ENCODE data around the gene P3R3URF. TPM values are rescaled to one million over a fixed set of nuclear protein-coding genes. Genes with fewer than 3 reads are reported as not detected.

P3R3URF gene
- total RNA-seq, 2 donors from 2014 or later, result not detected

GRCh38 chr1:46186076-46186475 lies 9.8 kb upstream of the P3R3URF start:
- WGBS, result 96% methylated on average over 2 of the region's 2 CpGs
- DNase-seq (ENCODE audit: low spot score), result no peak
- TF ChIP-seq CTCF (IDR thresholded peaks at IDR 0.05), result no peak
- TF ChIP-seq POLR2A (IDR thresholded peaks at IDR 0.05), result no peak
- no peak for TF ChIP-seq POLR2AphosphoS5 (IDR thresholded peaks at IDR 0.05)
- no peak overlapping the region for H3K4me3 ChIP-seq
- peaks cover 46% of the 10 kb centered on the region for H3K4me1 ChIP-seq (replicated peaks)
- H3K27me3 ChIP-seq (replicated peaks; ENCODE audit: insufficient read depth), result no peaks in the 10 kb centered on the region
- H3K27ac ChIP-seq, result peak overlapping the region; percentile 93 to 94
- H3K9me3 ChIP-seq, result no peaks in the 10 kb centered on the region
- no peaks in the 10 kb centered on the region for H3K36me3 ChIP-seq
- intact Hi-C loops (cut with DNase I), result loop anchor here (10.0 kb wide), 1 partner anchor 301 kb away; no protein-coding TSS in a partner anchor

GRCh38 chr1:46184920-46185658 lies 8.8 kb upstream of the P3R3URF start:
- Histone ChIP-seq H3K27me3 (replicated peaks; ENCODE audit: insufficient read depth) (no peaks in the 10 kb centered on the region), H3K27ac (peak overlapping the region; percentile 93 to 94), H3K4me1 (replicated peaks) (peaks cover 56% of the 10 kb centered on the region), H3K9me3 (no peaks in the 10 kb centered on the region), H3K36me3 (no peaks in the 10 kb centered on the region), H3K4me3 (no peak overlapping the region)
- 37% methylated on average over 7 of the region's 7 CpGs for WGBS
- DNase-seq (ENCODE audit: low spot score), result no peak
- TF ChIP-seq CTCF (IDR thresholded peaks at IDR 0.05) (no peak), POLR2A (IDR thresholded peaks at IDR 0.05) (no peak), POLR2AphosphoS5 (IDR thresholded peaks at IDR 0.05) (no peak)
- intact Hi-C loops (cut with DNase I), result loop anchor here (5.0 to 10.0 kb wide), 2 partner anchors 53 to 300 kb away; partner anchors contain the start of gene PIK3R3

- peak overlapping the region in 1 of 2 donors; percentile 7 for H3K4me3 ChIP-seq
Observed at GRCh38 chr1:46183926-46184557, 7.8 kb upstream of the P3R3URF start.

GRCh38 chr1:46183079-46183847 lies 7.0 kb upstream of the P3R3URF start:
- peak; percentile 97 for DNase-seq (ENCODE audit: low spot score)
- Histone ChIP-seq H3K36me3 (no peaks in the 10 kb centered on the region), H3K27me3 (replicated peaks; ENCODE audit: insufficient read depth) (no peaks in the 10 kb centered on the region), H3K27ac (peak overlapping the region; percentile 93 to 94), H3K4me1 (replicated peaks) (peaks cover 47% of the 10 kb centered on the region), H3K4me3 (peak overlapping the region in 1 of 2 donors; percentile 7), H3K9me3 (no peaks in the 10 kb centered on the region)
- TF ChIP-seq POLR2A (IDR thresholded peaks at IDR 0.05) (peak; percentile 34), POLR2AphosphoS5 (IDR thresholded peaks at IDR 0.05) (peak; percentile 97), CTCF (IDR thresholded peaks at IDR 0.05) (peak in 1 of 4 experiments; percentile 22)
- 18% methylated on average over 8 of the region's 8 CpGs for WGBS
- intact Hi-C loops (cut with DNase I), result loop anchor here (5.0 to 10.0 kb wide), 2 partner anchors 51 to 298 kb away; partner anchors contain the start of gene PIK3R3

More at GRCh38 chr1:46183926-46184557, 7.8 kb upstream of the P3R3URF start:
- no peaks in the 10 kb centered on the region for H3K27me3 ChIP-seq (replicated peaks; ENCODE audit: insufficient read depth)
- no peak for TF ChIP-seq POLR2AphosphoS5 (IDR thresholded peaks at IDR 0.05)
- TF ChIP-seq CTCF (IDR thresholded peaks at IDR 0.05), result no peak
- intact Hi-C loops (cut with DNase I), result loop anchor here (5.0 to 10.0 kb wide), 2 partner anchors 52 to 299 kb away; partner anchors contain the start of gene PIK3R3
- no peaks in the 10 kb centered on the region for H3K9me3 ChIP-seq
- no peak for DNase-seq (ENCODE audit: low spot score)
- peaks cover 54% of the 10 kb centered on the region for H3K4me1 ChIP-seq (replicated peaks)
- H3K27ac ChIP-seq, result peak overlapping the region; percentile 93 to 94
- H3K36me3 ChIP-seq, result no peaks in the 10 kb centered on the region
- WGBS, result 71% methylated on average over 12 of the region's 12 CpGs

Data from prostate gland (tissue), 2 donors.